GM21619 (cell line): Measurements from ENCODE around the gene UBTD2.
"Not testable (repeated sequence)": the region's sequence is repeated elsewhere in the genome, so short reads cannot be mapped to it uniquely, and the experiment has no call there.

ENCODE experiments used
- ATAC-seq: cut with Tn5 transposase; IDR thresholded peaks from one replicate; pipeline ENCODE4 v1.9.1; 2021; ENCODE audit not compliant: unreplicated experiment

Gene UBTD2

DNA sequence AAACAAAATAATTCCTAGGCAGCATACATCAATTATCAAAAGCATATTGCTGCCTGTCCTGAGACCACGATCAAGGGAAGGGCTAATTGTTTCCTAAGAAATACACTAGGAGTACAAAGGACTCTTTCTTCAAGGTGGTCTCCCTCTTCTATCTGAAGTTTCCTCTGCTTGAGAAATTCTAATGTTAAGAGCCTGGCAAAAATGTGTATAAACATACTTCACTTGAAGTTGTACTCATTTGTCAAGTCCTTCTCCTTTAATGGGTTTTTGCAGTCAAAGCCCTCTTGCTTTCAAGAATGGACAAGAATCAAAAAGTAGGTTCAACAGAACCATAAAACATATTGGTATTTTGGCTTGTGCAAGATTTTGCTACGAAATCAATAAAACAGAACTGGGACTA lies 31.1 kb downstream of the UBTD2 start:
- ATAC-seq, result no peak

DNA sequence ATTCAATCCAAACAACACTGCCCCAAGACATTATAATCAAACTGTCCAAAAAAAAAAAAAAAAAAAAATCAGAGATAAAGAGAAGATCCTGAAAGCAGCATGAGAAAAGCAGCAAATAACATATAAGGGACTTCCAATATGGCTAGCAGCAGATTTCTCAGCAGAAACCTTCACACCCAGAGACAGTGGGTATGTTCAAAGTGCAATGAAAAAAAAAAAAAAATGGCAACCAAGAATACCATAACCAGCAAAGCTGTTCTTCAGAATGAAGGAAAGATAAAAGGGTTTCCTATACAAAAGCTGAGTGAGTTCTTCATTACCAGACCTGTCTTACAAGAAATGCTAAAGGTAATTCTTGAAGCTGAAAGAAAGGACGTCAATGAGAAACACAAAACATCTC lies 32.1 kb downstream of the UBTD2 start:
- ATAC-seq, result no peak

DNA sequence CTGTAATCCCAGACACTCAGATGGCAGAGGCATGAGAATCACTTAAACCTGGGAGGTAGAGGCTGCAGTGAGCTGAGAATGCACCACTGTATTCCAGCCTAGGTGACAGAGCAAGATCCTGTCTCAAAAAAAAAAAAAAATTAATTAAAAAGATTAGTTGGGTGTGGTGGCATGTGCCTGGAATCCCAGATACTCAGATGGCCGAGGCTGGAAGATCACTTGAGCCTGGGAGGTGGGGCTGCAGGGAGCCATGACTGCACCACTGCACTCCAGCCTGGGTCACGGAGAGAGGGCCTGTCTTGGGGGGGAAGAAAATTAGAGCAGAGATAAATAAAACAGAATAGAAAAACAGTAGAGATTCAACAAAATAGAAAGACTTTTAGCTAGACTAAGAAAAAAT lies 34.9 kb downstream of the UBTD2 start:
- ATAC-seq, result no peak

DNA sequence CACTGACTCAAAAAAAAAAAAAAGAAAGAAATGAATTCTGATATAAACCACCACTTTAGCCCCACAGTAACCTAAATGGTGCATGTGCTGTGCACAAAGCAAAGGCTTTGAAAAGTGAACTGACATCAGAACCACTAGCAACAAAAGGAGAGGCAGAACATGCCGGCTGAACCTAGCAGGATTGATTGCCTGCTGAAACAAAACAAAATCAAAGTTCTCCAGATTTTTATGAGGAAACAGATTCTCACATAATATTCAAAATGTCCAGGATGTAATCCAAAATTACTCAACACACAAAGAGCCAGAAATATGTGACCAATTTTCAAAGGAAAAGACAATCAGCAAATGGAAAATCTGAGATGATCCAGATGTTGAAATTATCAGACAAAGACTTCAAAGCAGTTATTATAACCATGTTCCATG lies 37.9 kb downstream of the UBTD2 start:
- ATAC-seq, result no peak

DNA sequence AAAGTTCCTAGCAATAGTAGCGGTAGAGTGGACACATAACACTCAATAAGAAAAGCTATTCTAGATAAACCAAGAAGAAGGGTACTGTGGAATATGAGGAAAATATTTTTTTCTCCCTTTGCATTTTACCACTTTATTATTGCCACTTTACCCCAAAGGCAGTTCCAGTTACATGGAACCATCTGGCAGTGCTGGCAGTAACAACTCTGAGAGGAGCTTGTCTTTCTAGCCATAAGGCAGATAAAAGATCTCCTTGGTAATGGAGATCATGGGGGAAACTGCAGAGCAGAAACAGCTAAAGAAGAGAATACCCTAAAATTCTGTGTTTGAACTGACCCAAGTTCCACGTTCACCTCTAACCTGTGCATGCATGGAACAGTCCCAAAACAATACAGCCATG lies 38.5 kb downstream of the UBTD2 start:
- no peak for ATAC-seq

DNA sequence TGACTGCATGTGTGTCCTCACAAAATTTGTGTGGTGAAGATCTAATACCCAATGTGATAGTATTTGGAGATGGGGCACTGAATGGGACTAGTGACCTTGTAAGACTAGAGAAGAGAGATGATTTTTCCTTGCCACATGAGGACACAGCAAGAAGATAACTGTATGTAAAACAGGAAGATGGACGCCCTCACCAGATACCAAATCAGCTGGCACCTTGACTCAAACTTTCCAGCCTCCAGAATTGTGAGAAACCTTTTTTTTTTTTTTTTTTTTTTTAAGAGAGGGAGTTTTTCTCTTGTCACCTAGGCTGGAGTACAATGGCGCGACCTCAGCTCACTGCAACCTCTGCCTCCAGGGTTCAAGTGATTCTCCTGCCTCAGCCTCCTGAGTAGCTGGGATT lies 40.3 kb downstream of the UBTD2 start:
- ATAC-seq, result no peak

DNA sequence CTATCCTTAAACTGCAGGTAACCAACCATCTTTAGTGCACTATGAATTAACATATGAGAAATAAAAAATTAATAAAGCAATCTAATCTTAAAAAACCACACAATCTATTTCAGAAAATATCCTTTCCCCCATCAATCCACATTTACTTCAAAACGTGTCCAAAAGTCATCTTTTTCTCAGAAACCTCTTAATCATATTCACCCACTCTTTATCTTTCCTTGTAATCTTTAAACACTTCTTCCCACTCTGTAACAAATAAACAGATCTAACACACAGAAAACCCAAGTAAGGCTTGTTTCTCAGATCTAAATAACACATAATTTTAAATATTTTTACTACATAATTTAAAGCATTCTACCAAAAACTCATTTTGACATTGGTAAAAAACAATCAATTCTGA lies 45.2 kb downstream of the UBTD2 start:
- no peak for ATAC-seq

DNA sequence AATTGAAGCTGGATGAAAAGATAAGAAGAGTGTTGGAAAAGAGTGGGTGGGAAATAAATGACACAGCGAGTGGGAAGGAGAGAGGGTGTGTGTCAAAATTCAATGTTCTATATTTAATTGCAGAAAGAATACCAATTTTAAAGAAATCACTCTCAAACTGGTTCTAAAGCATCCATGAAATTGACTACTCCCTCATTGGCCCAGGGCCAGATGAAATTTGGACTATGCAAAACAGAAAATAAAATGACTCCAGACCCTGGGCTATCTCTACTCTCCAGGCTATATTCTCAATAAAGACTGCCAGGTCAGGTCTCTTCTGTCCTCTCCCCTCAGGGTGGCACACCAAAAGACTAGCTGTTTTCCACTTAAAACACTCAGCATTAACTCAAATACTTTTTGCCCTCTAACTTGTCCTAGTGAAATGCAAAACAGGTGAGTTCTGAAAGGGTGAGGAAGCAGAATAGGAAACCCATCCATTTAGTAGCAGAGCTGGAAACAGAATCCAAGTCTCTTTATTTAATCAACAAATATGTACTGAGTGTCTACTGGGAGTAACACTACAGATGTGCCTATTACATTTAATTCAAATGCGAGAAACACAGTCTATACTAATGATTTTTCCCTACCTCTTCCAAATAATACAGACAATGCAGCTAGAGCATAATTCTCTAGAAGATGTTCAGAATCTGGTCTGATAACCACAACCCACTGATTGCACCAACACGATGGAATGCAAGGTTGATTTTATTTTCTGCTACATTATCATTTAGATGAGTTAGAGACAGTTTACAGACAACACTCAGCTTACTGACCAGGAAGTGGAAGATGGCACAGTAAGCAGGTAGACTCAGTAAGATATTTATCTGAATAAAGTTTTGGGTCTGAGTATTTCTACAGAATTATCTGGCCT lies 47.5 kb downstream of the UBTD2 start:
- no peak for ATAC-seq

DNA sequence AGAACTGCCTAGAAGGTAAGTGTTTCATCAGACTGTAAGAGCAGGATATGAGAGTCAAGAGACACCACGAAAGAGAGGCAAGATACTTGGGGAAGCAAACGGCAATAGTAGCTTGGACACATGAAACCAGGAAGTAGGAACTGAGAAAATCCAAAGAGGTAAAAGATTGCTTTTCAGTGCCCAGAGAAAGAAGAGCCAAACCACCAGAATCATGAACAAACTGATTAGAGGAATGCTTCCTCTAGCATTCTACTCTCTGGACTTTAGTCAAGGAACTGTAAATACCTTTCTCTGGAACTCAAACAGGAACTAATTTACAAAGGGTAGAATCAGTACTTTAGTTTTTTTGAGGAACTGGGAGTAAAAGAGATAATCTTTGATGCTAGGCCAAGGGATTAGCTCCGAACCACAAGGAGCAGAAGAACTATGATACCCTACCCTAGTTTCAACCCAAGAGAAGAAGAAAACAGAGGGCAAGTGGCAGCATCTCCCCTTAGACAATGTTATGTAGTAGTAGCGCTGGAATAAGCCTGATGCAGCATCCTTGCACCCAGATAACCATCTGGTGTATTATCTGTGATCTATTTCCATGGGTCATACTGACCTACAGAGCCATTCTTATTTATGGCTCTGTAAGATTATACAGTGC lies 48.3 kb downstream of the UBTD2 start:
- peak; percentile 90 for ATAC-seq

DNA sequence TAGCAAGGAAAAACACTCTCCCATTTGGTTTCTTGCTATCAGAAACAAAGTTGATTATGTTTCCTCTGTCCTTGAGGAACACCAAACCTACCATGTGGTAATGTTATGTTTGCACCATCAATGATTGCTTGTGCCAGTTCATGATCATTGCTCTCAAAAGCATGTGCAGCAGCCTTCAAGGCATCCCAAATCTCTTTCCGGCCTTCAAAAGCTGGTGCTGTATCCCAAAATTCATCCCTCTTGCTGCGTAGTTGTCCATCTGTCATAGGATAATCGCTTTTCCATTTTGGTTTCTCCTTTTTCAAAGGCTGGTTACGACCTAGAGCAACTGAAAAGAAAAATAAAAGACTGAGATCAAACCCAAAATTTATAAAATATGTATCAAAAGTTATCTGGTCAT lies 49.5 kb downstream of the UBTD2 start:
- ATAC-seq, result no peak

DNA sequence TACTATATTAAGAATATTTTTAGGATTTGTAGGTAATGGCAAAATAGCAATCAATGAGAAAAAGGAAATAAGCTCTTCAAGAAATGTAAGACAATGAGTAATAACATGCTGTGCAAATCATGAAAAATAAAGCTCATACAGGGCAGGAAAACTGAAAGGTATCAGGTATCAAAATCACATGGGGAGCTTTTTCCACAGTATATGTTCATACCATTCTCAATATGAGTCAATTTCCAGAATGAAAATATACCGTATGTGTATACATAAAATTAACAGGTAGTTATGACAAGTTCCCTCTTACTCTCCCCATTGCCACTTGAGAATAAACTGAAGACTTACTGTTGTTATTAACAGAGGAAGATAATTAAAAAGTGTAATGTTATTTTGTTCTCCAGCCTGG lies 53.7 kb downstream of the UBTD2 start:
- ATAC-seq, result no peak

DNA sequence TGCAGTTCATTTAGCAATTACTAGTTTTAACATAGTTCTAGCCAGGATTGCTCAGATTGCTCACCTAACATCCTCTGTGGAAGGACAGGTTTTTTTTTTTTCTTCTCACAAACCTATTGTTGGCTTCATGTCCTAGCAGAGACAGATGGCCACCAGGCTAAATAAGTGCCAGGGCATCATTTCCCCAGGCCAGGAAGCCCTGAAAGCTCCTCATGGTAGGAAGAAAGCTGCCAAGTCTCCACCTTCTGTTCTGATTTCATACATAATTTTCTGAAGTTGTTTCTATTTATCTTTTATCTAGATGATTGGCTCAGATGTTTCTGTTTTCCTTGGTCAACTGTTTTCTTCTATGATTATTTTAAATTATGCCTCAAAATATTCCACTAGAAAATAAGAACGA lies 58.6 kb downstream of the UBTD2 start:
- no peak for ATAC-seq

DNA sequence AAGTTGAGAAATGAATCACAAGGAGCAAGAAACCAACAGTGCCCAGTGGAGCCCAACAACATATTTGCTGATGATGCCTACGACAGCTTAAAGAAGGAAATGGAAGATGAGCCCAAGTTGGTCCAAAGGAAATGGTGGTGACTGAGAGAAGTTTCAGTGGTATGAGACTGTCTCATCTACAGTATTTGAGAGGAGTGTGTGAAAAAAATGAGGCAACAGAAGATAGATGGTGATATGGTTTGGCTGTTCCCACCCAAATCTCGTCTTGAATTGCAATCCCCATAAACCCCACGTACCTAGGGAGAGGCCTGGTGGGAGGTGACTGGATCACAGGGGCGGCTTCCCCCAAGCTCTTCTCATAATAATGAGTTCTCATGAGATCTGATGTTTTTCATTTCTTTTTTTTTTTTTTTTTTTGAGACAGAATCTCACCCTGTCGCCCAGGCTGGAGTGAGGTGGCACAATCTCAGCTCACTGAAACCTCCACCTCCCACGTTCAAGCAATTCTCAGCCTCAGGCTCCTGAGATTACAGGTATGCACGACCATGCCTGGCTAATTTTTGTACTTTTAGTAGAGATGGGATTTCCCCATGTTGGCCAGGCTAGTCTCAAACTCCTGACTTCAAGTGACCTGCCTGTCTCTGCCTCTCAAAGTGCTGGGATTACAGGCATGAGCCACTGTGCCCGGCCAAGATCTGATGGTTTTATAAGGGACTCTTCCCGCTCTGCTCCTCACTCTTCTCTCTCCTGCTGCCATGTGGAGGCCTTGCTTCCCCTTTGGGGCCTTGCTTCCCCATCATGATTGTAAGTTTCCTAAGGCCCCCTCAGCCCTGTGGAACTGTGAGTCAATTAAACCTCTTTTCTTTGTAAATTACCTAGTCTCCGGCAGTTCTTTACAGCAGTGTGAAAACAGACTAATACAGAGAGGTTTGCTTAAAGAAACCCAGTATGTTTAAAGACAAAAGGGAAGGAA lies 59.4 kb downstream of the UBTD2 start:
- ATAC-seq, result peak; percentile 84

DNA sequence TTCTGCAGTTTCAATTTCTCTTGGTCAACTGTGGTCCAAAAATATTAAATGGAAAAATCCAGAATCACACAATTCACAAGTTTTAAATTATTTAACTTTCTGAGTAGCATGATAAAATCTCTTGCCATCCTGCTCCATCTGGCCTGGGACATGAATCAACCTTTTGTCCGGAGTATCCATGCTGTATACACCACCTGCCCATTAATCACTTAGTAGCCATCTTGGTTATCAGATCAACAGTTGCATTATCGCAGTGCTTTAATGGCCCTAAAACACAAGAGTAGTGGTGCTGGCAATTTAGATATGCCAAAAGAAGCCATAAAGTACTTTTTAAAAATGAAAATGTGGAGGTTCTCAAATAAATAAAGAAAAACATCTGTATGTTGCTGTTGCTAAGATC lies 64.3 kb downstream of the UBTD2 start:
- ATAC-seq, result no peak

DNA sequence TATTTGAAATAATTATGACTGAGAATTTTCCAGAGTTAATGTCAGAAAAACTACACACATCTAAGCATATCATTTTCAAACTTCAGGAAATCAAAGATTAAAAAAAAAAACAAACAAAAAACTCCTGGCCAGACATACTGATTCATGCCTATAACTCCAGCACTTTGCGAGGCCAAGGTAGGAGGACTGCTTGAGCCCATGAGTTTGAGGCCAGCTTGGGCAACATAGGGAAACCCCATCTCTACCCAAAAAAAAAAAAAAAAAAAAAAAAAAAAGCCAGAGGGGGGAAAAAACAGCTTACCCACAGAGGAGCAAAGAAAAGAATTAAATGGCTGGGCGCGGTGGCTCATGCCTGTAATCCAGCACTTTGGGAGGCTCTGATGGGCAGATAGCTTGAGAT lies 67.2 kb downstream of the UBTD2 start:
- ATAC-seq, result no peak

DNA sequence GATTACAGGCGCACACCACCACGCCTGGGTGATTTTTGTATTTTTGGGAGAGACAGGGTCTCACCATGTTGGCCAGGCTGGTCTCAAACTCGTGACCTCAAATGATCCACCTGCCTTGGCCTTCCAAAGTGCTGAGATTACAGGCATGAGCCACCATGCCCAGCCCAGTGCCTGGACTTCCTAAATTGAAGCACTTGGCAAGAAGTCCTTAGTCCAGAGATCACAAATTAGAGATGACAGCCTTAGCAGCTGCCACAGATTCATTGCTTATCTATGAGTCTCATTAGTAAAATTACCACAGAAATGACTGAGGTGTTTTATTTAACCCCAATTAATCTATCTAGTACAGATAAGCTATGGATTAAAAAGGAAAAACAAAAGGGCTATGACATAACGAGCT lies 70.4 kb downstream of the UBTD2 start:
- no peak for ATAC-seq

DNA sequence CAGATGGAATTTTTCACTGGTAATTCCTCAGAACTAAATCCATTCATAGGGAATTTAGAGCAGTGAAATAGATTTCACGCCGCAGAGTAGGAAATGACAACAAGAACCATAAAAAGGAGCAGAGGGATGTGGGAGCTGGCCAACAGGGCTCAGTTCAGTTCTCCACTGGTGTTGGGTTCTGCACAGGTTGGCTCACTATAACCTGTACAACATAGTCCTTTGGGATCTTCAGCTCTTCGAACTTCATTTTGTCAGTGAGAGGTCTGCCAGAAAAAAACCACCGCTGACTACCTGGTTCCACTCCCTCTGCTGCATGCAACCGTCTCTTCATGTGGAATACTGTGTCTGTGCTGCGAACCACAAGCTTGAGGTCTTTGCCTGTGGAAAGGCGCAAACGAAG lies 71.9 kb downstream of the UBTD2 start:
- no peak for ATAC-seq

DNA sequence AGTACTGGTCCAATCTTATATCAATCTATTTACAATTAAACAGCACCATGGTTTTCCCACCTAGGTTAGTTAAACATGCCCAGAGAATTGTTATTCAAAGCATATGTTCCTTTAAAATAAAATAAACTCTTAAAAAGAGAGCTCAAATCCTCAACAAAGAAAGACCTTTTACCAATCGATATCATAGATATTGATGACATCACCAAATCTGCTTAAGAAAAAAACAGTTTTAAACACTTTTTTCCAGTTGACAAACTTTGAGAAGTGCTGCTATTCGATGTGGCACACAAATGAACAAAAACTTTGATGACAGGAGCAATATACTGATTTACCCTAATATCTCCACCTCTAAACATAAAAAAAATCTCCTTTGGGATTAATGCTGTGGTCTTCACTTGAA lies 73.8 kb downstream of the UBTD2 start:
- ATAC-seq, result no peak

DNA sequence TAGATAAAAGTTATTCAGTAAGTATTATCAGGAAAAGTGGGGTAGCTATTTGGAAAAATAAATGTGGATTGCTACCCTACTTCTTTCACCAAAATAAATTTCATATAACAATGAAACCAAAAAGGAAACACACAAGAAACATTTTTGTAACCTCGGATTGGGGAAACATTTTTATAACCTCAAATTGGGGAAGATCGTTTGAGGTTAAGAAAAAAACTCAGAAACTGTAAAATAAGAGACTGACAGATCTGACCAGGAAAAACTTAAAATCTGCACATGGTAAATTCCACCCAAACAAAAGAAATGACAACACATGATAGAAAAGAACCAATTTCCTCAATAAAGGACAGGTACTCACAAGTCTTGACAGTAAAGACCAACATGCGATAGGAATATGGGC lies 76.1 kb downstream of the UBTD2 start:
- ATAC-seq, result no peak

DNA sequence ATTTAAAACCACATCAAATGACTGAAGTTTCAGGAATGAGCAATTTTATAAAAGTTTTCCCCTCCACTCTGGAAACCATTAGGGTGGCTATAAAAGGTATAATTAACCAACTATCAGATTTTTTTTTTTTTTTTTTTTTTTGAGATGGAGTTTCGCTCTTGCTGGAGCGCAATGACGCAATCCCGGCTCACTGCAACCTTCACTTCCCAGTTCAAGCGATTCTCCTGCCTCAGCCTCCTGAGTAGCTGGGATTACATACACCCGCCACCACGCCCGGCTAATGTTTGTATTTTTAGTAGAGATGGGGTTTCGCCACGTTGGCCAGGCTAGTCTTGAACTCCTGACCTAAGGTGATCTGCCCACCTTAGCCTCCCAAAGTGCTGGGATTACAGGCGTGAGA lies 77.6 kb downstream of the UBTD2 start:
- not testable (repeated sequence) for ATAC-seq

DNA sequence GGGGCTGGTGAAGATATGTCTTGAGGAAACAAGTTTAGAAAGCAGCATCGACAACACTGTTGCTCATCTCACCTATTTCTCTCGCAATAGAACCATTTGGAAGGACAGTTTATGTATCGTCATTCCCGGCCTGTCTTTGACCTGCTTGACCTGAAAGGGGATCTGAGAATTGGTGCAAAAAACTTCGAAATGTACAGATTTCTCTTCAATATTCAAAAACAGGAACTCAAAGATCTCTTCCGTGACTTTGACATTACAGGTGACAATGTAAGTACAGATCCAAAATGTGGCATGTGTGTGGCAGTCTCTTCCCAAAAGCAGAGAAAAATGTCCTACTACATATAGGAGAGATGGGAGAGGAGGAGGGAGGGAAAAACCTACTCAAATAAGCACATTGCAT lies 83.1 kb downstream of the UBTD2 start:
- no peak for ATAC-seq
